CD4-positive, alpha-beta memory T cell (primary cell): ENCODE results near the gene ABCD3. TPM values are rescaled to one million over a fixed set of nuclear protein-coding genes. Genes with fewer than 3 reads are reported as not detected.
"Not testable (repeated sequence)": the region's sequence is repeated elsewhere in the genome, so short reads cannot be mapped to it uniquely, and the experiment has no call there.

Experiments used
- CTCF ChIA-PET: fragments of 350-600 bp; sonication (Branson Sonifier 250); formaldehyde crosslinking; loops from one replicate; lab custom pipeline; 2021; ENCODE audit warnings: inconsistent platforms; ENCODE audit not compliant: partially characterized antibody; lab: Charles Lee
- POLR2A ChIA-PET: fragments of 350-600 bp; sonication (Branson Sonifier 250); formaldehyde crosslinking; loops from one replicate; lab custom pipeline; 2021; ENCODE audit not compliant: partially characterized antibody; lab: Charles Lee
- DNase-seq, 5 donors: peaks; one replicate each; pipeline versions ENCODE4 v3.0.0 to v3.0.0-alpha.2; 2020 to 2022; ENCODE audit warnings: mixed read lengths in 1 of 5
- H3K27ac ChIP-seq: one replicate; pipeline ENCODE4 v1.7.0; 2013; ENCODE audit warnings: low read depth, low read length
- H3K27me3 ChIP-seq: 2 replicates; pipeline ENCODE4 v1.7.0; 2013; ENCODE audit warnings: mild to moderate bottlenecking, low read length, moderate library complexity; ENCODE audit not compliant: insufficient read depth
- H3K36me3 ChIP-seq: 2 replicates; pipeline ENCODE4 v1.7.0; 2013; ENCODE audit warnings: mild to moderate bottlenecking, low read length, moderate library complexity; ENCODE audit not compliant: insufficient read depth
- H3K4me1 ChIP-seq: 2 replicates; pipeline ENCODE4 v1.7.0; 2013; ENCODE audit warnings: mild to moderate bottlenecking, low read length, moderate library complexity; ENCODE audit not compliant: insufficient read depth
- H3K4me3 ChIP-seq, 2 donors: one replicate each; pipeline ENCODE4 v1.7.0; 2013; ENCODE audit warnings: low read length in 2 of 2, mild to moderate bottlenecking in 1 of 2
- H3K9me3 ChIP-seq, 2 donors: one replicate each; pipeline ENCODE4 v1.7.0; 2013; ENCODE audit warnings: low read length in 2 of 2, control low read depth in 1 of 2; ENCODE audit not compliant: control insufficient read depth in 1 of 2
- H3K27ac Mint-ChIP-seq, 7 donors: one replicate each; pipeline ENCODE4 v1.8.0; 2020 to 2021; ENCODE audit warnings: mixed read lengths in 7 of 7, mild to moderate bottlenecking in 6 of 7, inconsistent platforms in 3 of 7, moderate library complexity in 3 of 7
- H3K27me3 Mint-ChIP-seq, 2 donors: one replicate each; pipeline ENCODE4 v1.8.0; 2020 to 2021; ENCODE audit warnings: mixed read lengths in 2 of 2
- H3K36me3 Mint-ChIP-seq, 2 donors: one replicate each; pipeline ENCODE4 v1.8.0; 2020 to 2021; ENCODE audit warnings: mixed read lengths in 2 of 2, inconsistent platforms in 1 of 2, mild to moderate bottlenecking in 1 of 2
- H3K4me1 Mint-ChIP-seq, 4 donors: one replicate each; pipeline ENCODE4 v1.8.0; 2020 to 2021; ENCODE audit warnings: mixed read lengths in 4 of 4, mild to moderate bottlenecking in 1 of 4
- H3K4me3 Mint-ChIP-seq, 8 donors: one replicate each; pipeline ENCODE4 v1.8.0; 2020 to 2021; ENCODE audit warnings: mixed read lengths in 8 of 8, mild to moderate bottlenecking in 7 of 8, moderate library complexity in 6 of 8, inconsistent platforms in 3 of 8
- H3K9me3 Mint-ChIP-seq, 8 donors: one replicate each; pipeline ENCODE4 v1.8.0; 2020 to 2021; ENCODE audit warnings: mixed read lengths in 8 of 8, mild to moderate bottlenecking in 5 of 8, inconsistent platforms in 3 of 8, moderate library complexity in 1 of 8
- intact Hi-C: fragments of 100-400 bp; cut with micrococcal nuclease; formaldehyde crosslinking; loops from one replicate; pipeline ENCODE4 v1.15.1; 2023
- polyA plus RNA-seq, 2 donors: library from polyadenylated mRNA; unstranded; fragments of 300-500 nt; fragmentation: Illumina TruSeq; gene quantifications; one replicate each; pipeline ENCODE4 v1.2.3, GENCODE V29; 2021
- total RNA-seq, 2 experiments: library from RNA; stranded (reverse); gene quantifications; one replicate each; pipeline ENCODE4 v1.2.3, GENCODE V29; 2021

Gene ABCD3
- total and polyA plus RNA-seq, 4 experiments from 2014 or later: 23.6 to 24.2 (median 23.9) TPM

DNA sequence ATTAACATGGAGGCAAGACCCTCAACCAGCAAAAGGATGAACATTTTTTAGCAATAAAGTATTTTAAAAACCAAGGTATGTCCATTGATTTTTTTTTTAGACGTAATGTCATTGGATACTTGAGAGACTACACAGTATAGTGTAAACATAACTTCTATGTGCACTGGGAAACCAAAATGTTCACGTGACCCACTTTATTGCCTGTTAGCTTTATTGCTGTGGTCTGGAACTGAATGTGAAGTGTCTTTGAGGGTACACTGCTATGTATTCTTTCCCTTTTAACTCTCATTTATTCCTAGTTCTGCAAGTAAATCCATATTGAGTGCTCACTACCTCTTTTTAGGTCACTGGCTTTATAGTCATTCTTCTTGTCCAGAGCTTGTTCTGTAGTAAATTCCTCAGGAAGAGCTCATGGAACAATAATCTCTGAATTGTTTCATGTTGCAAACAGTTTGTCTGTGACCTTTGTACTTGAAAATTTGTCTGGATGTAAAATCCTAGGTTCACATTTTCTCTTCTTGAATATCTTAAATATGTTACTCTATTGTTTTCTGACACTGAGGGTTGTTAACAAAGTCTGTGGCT, 20.6 kb downstream of the ABCD3 start:
- Mint-ChIP-seq H3K27me3 (no peaks in the 10 kb centered on the region), H3K9me3 (peaks cover 3 to 35% (median 20%) of the 10 kb centered on the region in 8 donors), H3K4me1 (peaks cover 9 to 34% (median 18%) of the 10 kb centered on the region in 4 donors), H3K36me3 (peaks cover 23 to 32% of the 10 kb centered on the region in 2 donors), H3K4me3 (peak overlapping the region in 1 of 8 donors; percentile 26), H3K27ac (no peak overlapping the region)
- H3K4me1 ChIP-seq: no peaks in the 10 kb centered on the region
- intact Hi-C loops: no loop called here
- POLR2A ChIA-PET: no interaction called here
- no peak for DNase-seq
- H3K36me3 ChIP-seq: no peaks in the 10 kb centered on the region
- H3K4me3 ChIP-seq: no peak overlapping the region
- CTCF ChIA-PET: no interaction called here
- H3K27ac ChIP-seq: no peak overlapping the region
- peaks cover 0 to 4% of the 10 kb centered on the region in 2 donors for H3K9me3 ChIP-seq
- no peaks in the 10 kb centered on the region for H3K27me3 ChIP-seq

- intact Hi-C loops: no loop called here
- no peaks in the 10 kb centered on the region for H3K27me3 Mint-ChIP-seq
- POLR2A ChIA-PET: no interaction called here
- H3K4me3 ChIP-seq: no peak overlapping the region
- peaks cover 3 to 43% (median 26%) of the 10 kb centered on the region in 8 donors for H3K9me3 Mint-ChIP-seq
- no peaks in the 10 kb centered on the region for H3K27me3 ChIP-seq
- H3K36me3 ChIP-seq: no peaks in the 10 kb centered on the region
- H3K4me3 Mint-ChIP-seq: no peak overlapping the region
- DNase-seq: no peak
- H3K4me1 ChIP-seq: no peaks in the 10 kb centered on the region
- H3K9me3 ChIP-seq: peaks cover 0 to 12% of the 10 kb centered on the region in 2 donors
- peaks cover 9 to 27% (median 15%) of the 10 kb centered on the region in 4 donors for H3K4me1 Mint-ChIP-seq
- H3K27ac Mint-ChIP-seq: no peak overlapping the region
- CTCF ChIA-PET: no interaction called here
- peaks cover 26 to 28% of the 10 kb centered on the region in 2 donors for H3K36me3 Mint-ChIP-seq
- no peak overlapping the region for H3K27ac ChIP-seq
These were observed 21.9 kb downstream of the ABCD3 start for GRCh38 chr1:94440088-94440487.

GRCh38 chr1:94443067-94443466, 24.9 kb downstream of the ABCD3 start:
- H3K27me3 Mint-ChIP-seq, H3K36me3 ChIP-seq, CTCF ChIA-PET, H3K27me3 ChIP-seq, intact Hi-C loops, H3K27ac Mint-ChIP-seq, DNase-seq, POLR2A ChIA-PET, H3K4me3 ChIP-seq, H3K4me3 Mint-ChIP-seq, H3K27ac ChIP-seq, H3K4me1 ChIP-seq: not testable (repeated sequence)
- peaks cover 38 to 42% of the 10 kb centered on the region in 2 donors for H3K36me3 Mint-ChIP-seq
- H3K9me3 ChIP-seq: peaks cover 0 to 17% of the 10 kb centered on the region in 2 donors
- peaks cover 0 to 14% (median 9%) of the 10 kb centered on the region in 4 donors for H3K4me1 Mint-ChIP-seq
- H3K9me3 Mint-ChIP-seq: peaks cover 0 to 62% (median 50%) of the 10 kb centered on the region in 8 donors

GRCh38 chr1:94444819-94445218, 26.6 kb downstream of the ABCD3 start:
- H3K27ac ChIP-seq, H3K36me3 ChIP-seq, H3K4me3 ChIP-seq, H3K27me3 Mint-ChIP-seq, DNase-seq, CTCF ChIA-PET, H3K27me3 ChIP-seq, H3K27ac Mint-ChIP-seq, intact Hi-C loops, POLR2A ChIA-PET, H3K4me1 ChIP-seq: not testable (repeated sequence)
- peaks cover 0 to 10% (median 6%) of the 10 kb centered on the region in 4 donors for H3K4me1 Mint-ChIP-seq
- H3K9me3 ChIP-seq: peaks cover 0 to 29% of the 10 kb centered on the region in 2 donors
- H3K4me3 Mint-ChIP-seq: peak overlapping the region in 1 of 8 donors; percentile 31
- peaks cover 56 to 59% of the 10 kb centered on the region in 2 donors for H3K36me3 Mint-ChIP-seq
- peaks cover 7 to 79% (median 65%) of the 10 kb centered on the region in 8 donors for H3K9me3 Mint-ChIP-seq

- H3K9me3 Mint-ChIP-seq: peaks cover 7 to 84% (median 73%) of the 10 kb centered on the region in 8 donors
- H3K27ac ChIP-seq, H3K27me3 Mint-ChIP-seq, CTCF ChIA-PET, H3K4me1 ChIP-seq, H3K4me3 Mint-ChIP-seq, intact Hi-C loops, H3K36me3 ChIP-seq, DNase-seq, H3K27me3 ChIP-seq, H3K27ac Mint-ChIP-seq, H3K4me3 ChIP-seq, POLR2A ChIA-PET: not testable (repeated sequence)
- peaks cover 0 to 31% of the 10 kb centered on the region in 2 donors for H3K9me3 ChIP-seq
- H3K4me1 Mint-ChIP-seq: peaks cover 0 to 10% (median 2%) of the 10 kb centered on the region in 4 donors
- H3K36me3 Mint-ChIP-seq: peaks cover 65 to 66% of the 10 kb centered on the region in 2 donors
These were observed 27.5 kb downstream of the ABCD3 start for GRCh38 chr1:94445733-94446132.

DNA sequence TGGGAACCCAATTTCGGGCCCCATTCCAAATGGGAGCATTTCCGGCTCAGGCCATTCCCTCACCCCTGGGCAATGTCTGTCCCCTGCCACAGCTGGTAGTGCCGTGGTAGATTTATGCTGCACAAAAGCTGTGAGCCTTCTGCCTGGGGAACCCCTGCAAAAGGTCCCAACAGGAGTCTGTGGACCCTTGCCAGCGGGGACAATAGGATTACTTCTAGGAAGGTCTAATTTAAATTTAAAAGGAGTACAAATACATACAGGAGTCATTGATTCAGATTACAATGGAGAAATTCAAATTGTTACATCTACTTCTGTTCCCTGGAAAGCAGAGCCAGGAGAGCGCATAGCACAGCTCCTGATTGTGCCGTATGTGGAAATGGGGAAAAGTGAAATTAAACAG, 28.0 kb downstream of the ABCD3 start:
- H3K27me3 ChIP-seq, H3K36me3 ChIP-seq, H3K4me1 ChIP-seq, H3K4me3 Mint-ChIP-seq, DNase-seq, intact Hi-C loops, H3K27me3 Mint-ChIP-seq, H3K4me3 ChIP-seq, CTCF ChIA-PET, H3K27ac ChIP-seq, POLR2A ChIA-PET: not testable (repeated sequence)
- peaks cover 0 to 31% of the 10 kb centered on the region in 2 donors for H3K9me3 ChIP-seq
- peaks cover 7 to 88% (median 77%) of the 10 kb centered on the region in 8 donors for H3K9me3 Mint-ChIP-seq
- peaks cover 69% of the 10 kb centered on the region in 2 donors for H3K36me3 Mint-ChIP-seq
- H3K4me1 Mint-ChIP-seq: peaks cover 0 to 10% (median 2%) of the 10 kb centered on the region in 4 donors
- peak overlapping the region in 2 of 7 donors; percentile 31 to 47 for H3K27ac Mint-ChIP-seq

GRCh38 chr1:94448741-94449140, 30.6 kb downstream of the ABCD3 start:
- CTCF ChIA-PET: interaction anchor here (1.3 kb wide), 1 partner anchor 15 kb away, joined by 3 read pairs; no protein-coding TSS in a partner anchor
- H3K4me3 ChIP-seq, H3K27ac ChIP-seq, intact Hi-C loops, H3K27me3 Mint-ChIP-seq, H3K4me3 Mint-ChIP-seq, H3K4me1 Mint-ChIP-seq, H3K27me3 ChIP-seq, H3K27ac Mint-ChIP-seq, DNase-seq, POLR2A ChIA-PET, H3K4me1 ChIP-seq, H3K36me3 ChIP-seq: not testable (repeated sequence)
- Mint-ChIP-seq H3K9me3 (peaks cover 9 to 82% (median 73%) of the 10 kb centered on the region in 8 donors), H3K36me3 (peaks cover 65 to 73% of the 10 kb centered on the region in 2 donors)
- H3K9me3 ChIP-seq: peaks cover 0 to 27% of the 10 kb centered on the region in 2 donors
